Vagina (tissue), 2 donors: ENCODE data around the gene ZC3H15. TPM values are rescaled to one million over a fixed set of nuclear protein-coding genes. Genes with fewer than 3 reads are reported as not detected.

Source experiments
- DNase-seq, 2 donors: peaks; one replicate each; pipeline ENCODE4 v3.0.0-alpha.2; 2017; ENCODE audit errors: extremely low spot score in 2 of 2
- H3K27ac ChIP-seq: fragments of 200-600 bp; sonication (generic); one replicate; pipeline ENCODE4 v1.5.1; 2019
- H3K27me3 ChIP-seq: fragments of 200-600 bp; sonication (generic); one replicate; pipeline ENCODE4 v1.5.1; 2019
- H3K36me3 ChIP-seq, 2 donors: fragments of 200-600 bp; sonication (generic); one replicate each; pipeline ENCODE4 v1.5.1; 2017 to 2019
- H3K4me1 ChIP-seq: fragments of 200-600 bp; sonication (generic); one replicate; pipeline ENCODE4 v1.5.1; 2019
- H3K4me3 ChIP-seq, 2 donors: fragments of 200-600 bp; sonication (generic); 1 replicate in 1 of 2; 2 replicates in 1 of 2; pipeline ENCODE4 v1.5.1; 2016 to 2019
- H3K9me3 ChIP-seq: fragments of 200-600 bp; sonication (generic); one replicate; pipeline ENCODE4 v1.5.1; 2019
- CTCF ChIP-seq, 3 experiments: fragments of 450-650 bp in 2 of 3; fragments of 200-600 bp in 1 of 3; sonication (generic) in 1 of 3; IDR thresholded peaks; one replicate each; pipeline ENCODE4 v1.5.1; 2017 to 2019; ENCODE audit warnings: antibody characterized with exemption in 3 of 3, mild to moderate bottlenecking in 2 of 3, moderate library complexity in 2 of 3
- POLR2A ChIP-seq, 2 donors: fragments of 450-650 bp; IDR thresholded peaks; one replicate each; pipeline ENCODE4 v1.6.1; 2017; ENCODE audit warnings: antibody characterized with exemption in 2 of 2, mild to moderate bottlenecking in 2 of 2, moderate library complexity in 2 of 2
- POLR2AphosphoS5 ChIP-seq, 2 donors: sonication (generic); formaldehyde crosslinking; IDR thresholded peaks; one replicate each; pipeline ENCODE4 v1.9.0; 2017; ENCODE audit warnings: antibody characterized with exemption in 2 of 2, mild to moderate bottlenecking in 2 of 2, low read depth in 1 of 2; ENCODE audit not compliant: insufficient read depth in 1 of 2
- intact Hi-C: fragments of 100-400 bp; cut with DNase I; formaldehyde crosslinking; loops from one replicate; pipeline ENCODE4 v1.15.1; 2023
- total RNA-seq: library from RNA; depleted of rRNA; stranded (reverse); fragments of >200 nt; gene quantifications from one replicate; pipeline ENCODE4 v1.2.3, GENCODE V29; 2016

The ZC3H15 gene
- total RNA-seq, 1 donor from 2014 or later, result 59.9 TPM

- Histone ChIP-seq H3K27me3 (no peaks in the 10 kb centered on the region), H3K4me1 (no peaks in the 10 kb centered on the region), H3K4me3 (no peak overlapping the region), H3K9me3 (no peaks in the 10 kb centered on the region), H3K27ac (no peak overlapping the region), H3K36me3 (no peaks in the 10 kb centered on the region)
- no peak for DNase-seq
- TF ChIP-seq POLR2A (IDR thresholded peaks at IDR 0.05) (no peak), POLR2AphosphoS5 (IDR thresholded peaks at IDR 0.05; ENCODE audit: insufficient read depth in 1 of 2, low read depth in 1 of 2) (no peak), CTCF (IDR thresholded peaks at IDR 0.05) (no peak)
- intact Hi-C loops, result no loop called here
Observed at GRCh38 chr2:186477790-186478189, 8.3 kb upstream of the ZC3H15 start.

- no peaks in the 10 kb centered on the region for H3K36me3 ChIP-seq
- intact Hi-C loops, result no loop called here
- no peak overlapping the region for H3K27ac ChIP-seq
- H3K4me1 ChIP-seq, result peaks cover 17% of the 10 kb centered on the region
- no peak for TF ChIP-seq POLR2A (IDR thresholded peaks at IDR 0.05)
- no peak for TF ChIP-seq CTCF (IDR thresholded peaks at IDR 0.05)
- no peak for TF ChIP-seq POLR2AphosphoS5 (IDR thresholded peaks at IDR 0.05; ENCODE audit: insufficient read depth in 1 of 2, low read depth in 1 of 2)
- no peaks in the 10 kb centered on the region for H3K27me3 ChIP-seq
- H3K9me3 ChIP-seq, result no peaks in the 10 kb centered on the region
- no peak overlapping the region for H3K4me3 ChIP-seq
- no peak for DNase-seq
Observed at GRCh38 chr2:186480991-186481390, 5.1 kb upstream of the ZC3H15 start.

GRCh38 chr2:186484062-186484735 lies 1.9 kb upstream of the ZC3H15 start:
- no peak for TF ChIP-seq POLR2AphosphoS5 (IDR thresholded peaks at IDR 0.05; ENCODE audit: insufficient read depth in 1 of 2, low read depth in 1 of 2)
- TF ChIP-seq POLR2A (IDR thresholded peaks at IDR 0.05), result no peak
- no peak for TF ChIP-seq CTCF (IDR thresholded peaks at IDR 0.05)
- Histone ChIP-seq H3K27me3 (no peaks in the 10 kb centered on the region), H3K4me3 (no peak overlapping the region), H3K4me1 (peaks cover 40% of the 10 kb centered on the region), H3K9me3 (no peaks in the 10 kb centered on the region), H3K27ac (no peak overlapping the region), H3K36me3 (no peaks in the 10 kb centered on the region)
- intact Hi-C loops, result no loop called here
- DNase-seq, result no peak

GRCh38 chr2:186485576-186485870 lies 537 bp upstream of the ZC3H15 start:
- TF ChIP-seq CTCF (IDR thresholded peaks at IDR 0.05) (no peak), POLR2A (IDR thresholded peaks at IDR 0.05) (no peak), POLR2AphosphoS5 (IDR thresholded peaks at IDR 0.05; ENCODE audit: insufficient read depth in 1 of 2, low read depth in 1 of 2) (no peak)
- no peak for DNase-seq
- Histone ChIP-seq H3K4me3 (peak overlapping the region; percentile 74 to 91), H3K27ac (peak overlapping the region; percentile 91), H3K4me1 (peaks cover 53% of the 10 kb centered on the region), H3K36me3 (no peaks in the 10 kb centered on the region), H3K27me3 (no peaks in the 10 kb centered on the region), H3K9me3 (no peaks in the 10 kb centered on the region)
- intact Hi-C loops, result no loop called here
